A549 (cell line): ENCODE data around the gene TNFRSF21.
"Not testable (repeated sequence)": the region's sequence is repeated elsewhere in the genome, so short reads cannot be mapped to it uniquely, and the experiment has no call there.

ENCODE experiments used
- CHD2 ChIP-seq: fragments of 150-350 bp; IDR thresholded peaks from 2 replicates; pipeline ENCODE4 v1.6.1; 2014; ENCODE audit warnings: low read length; ENCODE audit not compliant: partially characterized antibody
- CHD4 ChIP-seq: fragments of 200-600 bp; sonication (generic); IDR thresholded peaks from 2 replicates; pipeline ENCODE4 v1.6.1; 2016; ENCODE audit warnings: antibody characterized with exemption, mild to moderate bottlenecking, borderline replicate concordance
- EP300 ChIP-seq, 2 experiments: fragments of >200 bp; sonication (Bioruptor Twin); formaldehyde crosslinking; IDR thresholded peaks; 2 replicates in 1 of 2; 3 replicates in 1 of 2; pipeline ENCODE4 v1.6.1; 2016 to 2017
- HDAC2 ChIP-seq: fragments of 200-600 bp; sonication (generic); IDR thresholded peaks from 2 replicates; pipeline ENCODE4 v1.6.1; 2016
- HOXA7 ChIP-seq: fragments of 250-450 bp; sonication (Bioruptor Pico); IDR thresholded peaks from 2 replicates; pipeline ENCODE4 v1.5.0; 2020; ENCODE audit warnings: mild to moderate bottlenecking, moderate library complexity
- JUN ChIP-seq, 2 experiments: fragments of >200 bp; sonication (Bioruptor Twin); formaldehyde crosslinking; IDR thresholded peaks; 2 replicates in 1 of 2; 3 replicates in 1 of 2; pipeline ENCODE4 v1.6.1; 2016 to 2017
- NPAS2 ChIP-seq: fragments of 250-450 bp; sonication (Bioruptor Pico); IDR thresholded peaks from 2 replicates; pipeline ENCODE4 v1.8.0; 2022; ENCODE audit warnings: mild to moderate bottlenecking, moderate library complexity, borderline replicate concordance
- POLR2A ChIP-seq: IDR thresholded peaks from 2 replicates; pipeline ENCODE4 v1.6.1; 2012; ENCODE audit warnings: mild to moderate bottlenecking, low read length
- RAD21 ChIP-seq, 2 experiments: fragments of >200 bp in 1 of 2; sonication (Bioruptor Twin) in 1 of 2; formaldehyde crosslinking in 1 of 2; IDR thresholded peaks in 1 of 2; conservative IDR thresholded peaks in 1 of 2; 2 replicates in 1 of 2; 3 replicates in 1 of 2; pipeline ENCODE4 v1.6.1; 2012 to 2018; ENCODE audit warnings: inconsistent platforms in 1 of 2
- TF ChIP-seq, protein P1 (sequence below): fragments of 200-600 bp; sonication (generic); IDR thresholded peaks from 2 replicates; pipeline ENCODE4 v1.6.1; 2016; ENCODE audit warnings: antibody characterized with exemption, mild to moderate bottlenecking, moderate library complexity
- TF ChIP-seq, protein P2 (sequence below): fragments of 150-350 bp; IDR thresholded peaks from 2 replicates; pipeline ENCODE4 v1.6.1; 2014; ENCODE audit warnings: low read depth, mild to moderate bottlenecking, low read length
- TF ChIP-seq, protein P3 (sequence below): fragments of >200 bp; sonication (Bioruptor Twin); formaldehyde crosslinking; IDR thresholded peaks from 3 replicates; pipeline ENCODE4 v1.5.1; 2016
- TF ChIP-seq, protein P4 (sequence below): IDR thresholded peaks from 2 replicates; pipeline ENCODE4 v1.6.1; 2012

DNA sequence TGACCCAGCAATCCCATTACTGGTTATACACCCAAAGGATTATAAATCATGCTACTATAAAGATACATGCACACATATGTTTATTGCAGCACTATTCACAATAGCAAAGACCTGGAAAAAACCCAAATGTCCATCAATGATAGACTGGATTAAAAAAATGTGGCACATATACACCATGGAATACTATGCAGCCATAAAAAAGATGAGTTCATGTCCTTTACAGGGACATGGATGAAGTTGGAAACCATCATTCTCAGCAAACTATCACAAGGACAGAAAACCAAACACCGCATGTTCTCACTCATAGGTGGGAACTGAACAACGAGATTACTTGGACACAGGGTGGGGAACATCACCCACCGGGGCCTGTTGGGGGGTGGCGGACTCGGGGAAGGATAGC, 34.6 kb downstream of the TNFRSF21 start:
- TF ChIP-seq EP300 (IDR thresholded peaks at IDR 0.05); POLR2A; CHD2; JUN (IDR thresholded peaks at IDR 0.05); NPAS2 (CRISPR knock-in tag); CHD4; RAD21 (conservative IDR thresholded peaks at IDR 0.05 in 1 of 2, IDR thresholded peaks at IDR 0.05 in 1 of 2); HDAC2; HOXA7: not testable (repeated sequence)
- TF ChIP-seq, protein P1, sequence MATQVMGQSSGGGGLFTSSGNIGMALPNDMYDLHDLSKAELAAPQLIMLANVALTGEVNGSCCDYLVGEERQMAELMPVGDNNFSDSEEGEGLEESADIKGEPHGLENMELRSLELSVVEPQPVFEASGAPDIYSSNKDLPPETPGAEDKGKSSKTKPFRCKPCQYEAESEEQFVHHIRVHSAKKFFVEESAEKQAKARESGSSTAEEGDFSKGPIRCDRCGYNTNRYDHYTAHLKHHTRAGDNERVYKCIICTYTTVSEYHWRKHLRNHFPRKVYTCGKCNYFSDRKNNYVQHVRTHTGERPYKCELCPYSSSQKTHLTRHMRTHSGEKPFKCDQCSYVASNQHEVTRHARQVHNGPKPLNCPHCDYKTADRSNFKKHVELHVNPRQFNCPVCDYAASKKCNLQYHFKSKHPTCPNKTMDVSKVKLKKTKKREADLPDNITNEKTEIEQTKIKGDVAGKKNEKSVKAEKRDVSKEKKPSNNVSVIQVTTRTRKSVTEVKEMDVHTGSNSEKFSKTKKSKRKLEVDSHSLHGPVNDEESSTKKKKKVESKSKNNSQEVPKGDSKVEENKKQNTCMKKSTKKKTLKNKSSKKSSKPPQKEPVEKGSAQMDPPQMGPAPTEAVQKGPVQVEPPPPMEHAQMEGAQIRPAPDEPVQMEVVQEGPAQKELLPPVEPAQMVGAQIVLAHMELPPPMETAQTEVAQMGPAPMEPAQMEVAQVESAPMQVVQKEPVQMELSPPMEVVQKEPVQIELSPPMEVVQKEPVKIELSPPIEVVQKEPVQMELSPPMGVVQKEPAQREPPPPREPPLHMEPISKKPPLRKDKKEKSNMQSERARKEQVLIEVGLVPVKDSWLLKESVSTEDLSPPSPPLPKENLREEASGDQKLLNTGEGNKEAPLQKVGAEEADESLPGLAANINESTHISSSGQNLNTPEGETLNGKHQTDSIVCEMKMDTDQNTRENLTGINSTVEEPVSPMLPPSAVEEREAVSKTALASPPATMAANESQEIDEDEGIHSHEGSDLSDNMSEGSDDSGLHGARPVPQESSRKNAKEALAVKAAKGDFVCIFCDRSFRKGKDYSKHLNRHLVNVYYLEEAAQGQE, result not testable (repeated sequence)
- TF ChIP-seq, protein P2, sequence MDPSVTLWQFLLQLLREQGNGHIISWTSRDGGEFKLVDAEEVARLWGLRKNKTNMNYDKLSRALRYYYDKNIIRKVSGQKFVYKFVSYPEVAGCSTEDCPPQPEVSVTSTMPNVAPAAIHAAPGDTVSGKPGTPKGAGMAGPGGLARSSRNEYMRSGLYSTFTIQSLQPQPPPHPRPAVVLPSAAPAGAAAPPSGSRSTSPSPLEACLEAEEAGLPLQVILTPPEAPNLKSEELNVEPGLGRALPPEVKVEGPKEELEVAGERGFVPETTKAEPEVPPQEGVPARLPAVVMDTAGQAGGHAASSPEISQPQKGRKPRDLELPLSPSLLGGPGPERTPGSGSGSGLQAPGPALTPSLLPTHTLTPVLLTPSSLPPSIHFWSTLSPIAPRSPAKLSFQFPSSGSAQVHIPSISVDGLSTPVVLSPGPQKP, result not testable (repeated sequence)
- TF ChIP-seq, protein P3, sequence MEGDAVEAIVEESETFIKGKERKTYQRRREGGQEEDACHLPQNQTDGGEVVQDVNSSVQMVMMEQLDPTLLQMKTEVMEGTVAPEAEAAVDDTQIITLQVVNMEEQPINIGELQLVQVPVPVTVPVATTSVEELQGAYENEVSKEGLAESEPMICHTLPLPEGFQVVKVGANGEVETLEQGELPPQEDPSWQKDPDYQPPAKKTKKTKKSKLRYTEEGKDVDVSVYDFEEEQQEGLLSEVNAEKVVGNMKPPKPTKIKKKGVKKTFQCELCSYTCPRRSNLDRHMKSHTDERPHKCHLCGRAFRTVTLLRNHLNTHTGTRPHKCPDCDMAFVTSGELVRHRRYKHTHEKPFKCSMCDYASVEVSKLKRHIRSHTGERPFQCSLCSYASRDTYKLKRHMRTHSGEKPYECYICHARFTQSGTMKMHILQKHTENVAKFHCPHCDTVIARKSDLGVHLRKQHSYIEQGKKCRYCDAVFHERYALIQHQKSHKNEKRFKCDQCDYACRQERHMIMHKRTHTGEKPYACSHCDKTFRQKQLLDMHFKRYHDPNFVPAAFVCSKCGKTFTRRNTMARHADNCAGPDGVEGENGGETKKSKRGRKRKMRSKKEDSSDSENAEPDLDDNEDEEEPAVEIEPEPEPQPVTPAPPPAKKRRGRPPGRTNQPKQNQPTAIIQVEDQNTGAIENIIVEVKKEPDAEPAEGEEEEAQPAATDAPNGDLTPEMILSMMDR, result not testable (repeated sequence)
- TF ChIP-seq, protein P4, sequence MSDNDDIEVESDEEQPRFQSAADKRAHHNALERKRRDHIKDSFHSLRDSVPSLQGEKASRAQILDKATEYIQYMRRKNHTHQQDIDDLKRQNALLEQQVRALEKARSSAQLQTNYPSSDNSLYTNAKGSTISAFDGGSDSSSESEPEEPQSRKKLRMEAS, result not testable (repeated sequence)
